22Rv1 (cell line): Measurements from ENCODE around the gene STIM1.

Experiments
- CTCF ChIP-seq: fragments of 450-650 bp; IDR thresholded peaks from 2 replicates; pipeline ENCODE4 v1.5.1; 2017; ENCODE audit warnings: mild to moderate bottlenecking
- ZFX ChIP-seq: fragments of 450-650 bp; IDR thresholded peaks from 2 replicates; pipeline ENCODE4 v1.6.1; 2017; ENCODE audit warnings: antibody characterized with exemption, borderline replicate concordance

GRCh38 chr11:3929649-3930048 is 74.2 kb downstream of the STIM1 start:
- TF ChIP-seq CTCF (no peak), ZFX (no peak)
